ENCODE data around the gene DLEU7. TPM values are rescaled to one million over a fixed set of nuclear protein-coding genes. Genes with fewer than 3 reads are reported as not detected.

DLEU7 gene
- total and polyA plus RNA-seq, 2 of the 8 experiments (the other 6 are each of a cell fraction or from before 2014, with no cell fraction given), result 4.9 to 5.2 TPM

DNA sequence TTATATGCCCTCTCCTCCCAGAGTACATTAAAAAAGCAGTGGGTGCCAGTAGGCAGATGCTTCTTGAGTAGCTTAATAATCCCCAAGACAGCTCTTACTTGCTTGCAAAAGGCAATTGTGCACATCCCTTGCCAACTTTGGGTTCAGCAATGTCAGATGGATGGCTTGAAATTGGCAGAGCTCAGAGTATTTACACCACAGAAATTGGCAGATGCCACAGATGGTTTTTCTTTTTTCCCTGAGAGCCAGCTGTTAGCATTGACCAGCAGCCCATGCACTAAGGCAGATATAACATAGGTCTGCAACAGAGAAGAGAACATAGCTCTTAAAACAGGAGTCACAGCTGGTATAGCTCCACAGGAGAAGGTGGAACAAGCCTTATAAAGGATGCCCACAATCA is 47.7 kb upstream of the DLEU7 start:
- Histone ChIP-seq H3K36me3 (ENCODE audit: control insufficient read depth in 2 of 4, insufficient read depth in 4 of 4, low read length in 3 of 4) (no peaks in the 10 kb centered on the region), H2BK12ac (ENCODE audit: low read depth, low read length) (peak overlapping the region; percentile 41; the same call in 1 of the 2 replicates), H4K91ac (replicated peaks; ENCODE audit: insufficient read length, low read length) (no peak overlapping the region), H3K4me3 (ENCODE audit: extremely low read depth in 1 of 4, insufficient read depth in 2 of 4, low read depth in 3 of 4, low read length in 4 of 4) (no peak overlapping the region), H3K23ac (ENCODE audit: insufficient read length) (no peak overlapping the region), H3K14ac (ENCODE audit: insufficient read length) (no peak overlapping the region), H2BK15ac (ENCODE audit: low read length) (no peak overlapping the region), H3K9ac (replicated peaks in 1 of 4; ENCODE audit: extremely low read depth in 1 of 4, low read depth in 3 of 4, low read length in 3 of 4) (no peak overlapping the region), H2AFZ (ENCODE audit: low read length) (no peak overlapping the region), H4K20me1 (replicated peaks in 1 of 2; ENCODE audit: control insufficient read depth in 1 of 2, insufficient read depth in 2 of 2, low read length in 2 of 2) (no peaks in the 10 kb centered on the region), H2BK20ac (ENCODE audit: low read length) (no peak overlapping the region), H3K27ac (ENCODE audit: low read depth, low read length) (no peak overlapping the region), H3K56ac (replicated peaks; ENCODE audit: insufficient read length, low read depth, low read length) (no peak overlapping the region), H3K79me1 (ENCODE audit: low read depth, low read length) (no peaks in the 10 kb centered on the region), H2BK120ac (replicated peaks; ENCODE audit: low read depth, low read length) (peak overlapping the region; percentile 24), H4K5ac (ENCODE audit: insufficient read length, low read depth, low read length) (no peak overlapping the region), H3K23me2 (ENCODE audit: low read depth, low read length) (no peaks in the 10 kb centered on the region), H3K18ac (ENCODE audit: extremely low read depth, low read length) (no peak overlapping the region), H4K8ac (ENCODE audit: extremely low read depth, insufficient read depth, low read length) (no peak overlapping the region), H2AK5ac (ENCODE audit: low read depth, low read length) (no peak overlapping the region), H3K4me2 (ENCODE audit: insufficient read depth in 1 of 2, low read depth in 2 of 2, low read length in 2 of 2) (no peak overlapping the region), H3K79me2 (ENCODE audit: control insufficient read depth in 1 of 2, insufficient read depth in 2 of 2, low read length in 2 of 2) (no peaks in the 10 kb centered on the region), H3K9me3 (ENCODE audit: insufficient read depth in 2 of 2, low read depth in 1 of 2, low read length in 1 of 2) (no peaks in the 10 kb centered on the region; a peak in 1 of 4 replicates), H2BK5ac (ENCODE audit: low read depth, low read length) (no peak overlapping the region), H3K4me1 (replicated peaks in 1 of 4; ENCODE audit: control insufficient read depth in 3 of 4, insufficient read depth in 4 of 4, low read length in 3 of 4) (peaks cover 0 to 11% (median 5%) of the 10 kb centered on the region in 4 experiments; a peak in 4 of 7 replicates), H3K4ac (replicated peaks; ENCODE audit: insufficient read length, low read depth, low read length) (peak overlapping the region; percentile 13), H3K27me3 (replicated peaks in 1 of 4; ENCODE audit: control insufficient read depth in 3 of 4, extremely low read depth in 1 of 4, insufficient read depth in 3 of 4, low read length in 3 of 4) (no peaks in the 10 kb centered on the region)
- CTCF ChIA-PET (ENCODE audit: partially characterized antibody), result interaction anchor here (1.6 to 3.0 kb wide), 3 partner anchors 21 to 915 kb away, joined by 4 to 8 read pairs (median 5); no protein-coding TSS in a partner anchor
- no peak for TF ChIP-seq SIRT6 (IDR thresholded peaks at IDR 0.05; ENCODE audit: low read length)
- FAIRE-seq, result no peak
- POLR2A ChIA-PET (ENCODE audit: partially characterized antibody), result interaction anchor here (0.9 kb wide), 1 partner anchor 20 kb away, joined by 3 read pairs; no protein-coding TSS in a partner anchor
- DNase-seq (ENCODE audit: low read depth in 1 of 2, low spot score in 2 of 2), result no peak

Data from H1 (cell line).